ENCODE measurements around the gene SLC25A1.

GRCh38 chr22:19143212-19143611 lies 35.3 kb downstream of the SLC25A1 start:
- TF ChIP-seq CTCF (conservative IDR thresholded peaks at IDR 0.05; ENCODE audit: low read length) (no peak), EZH2phosphoT487 (IDR thresholded peaks at IDR 0.05; ENCODE audit: borderline replicate concordance) (no peak)

Measured in Loucy (cell line).